DND-41 (cell line): Measurements from ENCODE around the gene PHOSPHO1.
"Not testable (repeated sequence)": the region's sequence is repeated elsewhere in the genome, so short reads cannot be mapped to it uniquely, and the experiment has no call there.

ENCODE experiments used
- EZH2 ChIP-seq: IDR thresholded peaks from 3 replicates; pipeline ENCODE4 v1.6.1; 2012; ENCODE audit warnings: borderline replicate concordance, low read depth, mild to moderate bottlenecking, moderate library complexity, low read length, inconsistent platforms; ENCODE audit not compliant: severe bottlenecking
- TF ChIP-seq, protein P1 (sequence below): IDR thresholded peaks from 2 replicates; pipeline ENCODE4 v1.5.1; 2012; ENCODE audit warnings: borderline replicate concordance, low read length, moderate library complexity, mild to moderate bottlenecking; ENCODE audit not compliant: poor library complexity, severe bottlenecking; ENCODE audit errors: extremely low read depth

DNA sequence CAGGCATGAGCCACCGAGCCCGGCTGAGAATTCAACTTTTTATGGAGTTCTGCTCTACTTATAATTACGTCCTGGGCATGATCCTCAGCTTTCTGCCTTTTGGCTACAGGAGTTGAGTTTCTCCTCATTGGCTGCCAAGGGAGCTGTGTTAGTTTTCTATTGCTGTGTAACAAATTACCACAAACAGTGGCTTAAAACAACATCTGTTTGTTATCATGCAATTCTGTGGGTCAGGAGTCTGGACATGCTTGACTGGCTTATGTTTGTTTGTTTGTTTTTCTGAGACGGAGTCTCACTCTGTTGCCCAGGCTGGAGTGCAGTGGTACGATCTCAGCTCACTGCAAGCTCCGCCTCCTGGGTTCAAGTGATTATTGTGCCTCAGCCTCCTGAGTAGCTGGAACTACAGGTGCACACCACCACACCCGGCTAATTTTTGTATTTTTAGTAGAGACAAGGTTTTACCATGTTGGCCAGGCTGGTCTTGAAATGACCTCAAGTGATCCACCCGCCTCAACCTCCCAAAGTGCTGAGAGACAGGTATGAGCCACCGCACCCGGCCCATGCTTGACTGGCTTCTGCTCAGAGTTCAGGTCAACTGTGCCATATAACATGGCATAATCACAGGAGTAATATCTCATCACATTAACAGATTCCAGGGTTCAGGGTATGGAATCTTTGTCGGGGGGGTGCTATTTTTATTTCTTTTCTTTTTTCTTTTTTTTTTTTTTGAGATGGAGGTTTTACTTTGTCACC is 48.9 kb upstream of the PHOSPHO1 start:
- TF ChIP-seq, protein P1, sequence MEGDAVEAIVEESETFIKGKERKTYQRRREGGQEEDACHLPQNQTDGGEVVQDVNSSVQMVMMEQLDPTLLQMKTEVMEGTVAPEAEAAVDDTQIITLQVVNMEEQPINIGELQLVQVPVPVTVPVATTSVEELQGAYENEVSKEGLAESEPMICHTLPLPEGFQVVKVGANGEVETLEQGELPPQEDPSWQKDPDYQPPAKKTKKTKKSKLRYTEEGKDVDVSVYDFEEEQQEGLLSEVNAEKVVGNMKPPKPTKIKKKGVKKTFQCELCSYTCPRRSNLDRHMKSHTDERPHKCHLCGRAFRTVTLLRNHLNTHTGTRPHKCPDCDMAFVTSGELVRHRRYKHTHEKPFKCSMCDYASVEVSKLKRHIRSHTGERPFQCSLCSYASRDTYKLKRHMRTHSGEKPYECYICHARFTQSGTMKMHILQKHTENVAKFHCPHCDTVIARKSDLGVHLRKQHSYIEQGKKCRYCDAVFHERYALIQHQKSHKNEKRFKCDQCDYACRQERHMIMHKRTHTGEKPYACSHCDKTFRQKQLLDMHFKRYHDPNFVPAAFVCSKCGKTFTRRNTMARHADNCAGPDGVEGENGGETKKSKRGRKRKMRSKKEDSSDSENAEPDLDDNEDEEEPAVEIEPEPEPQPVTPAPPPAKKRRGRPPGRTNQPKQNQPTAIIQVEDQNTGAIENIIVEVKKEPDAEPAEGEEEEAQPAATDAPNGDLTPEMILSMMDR: not testable (repeated sequence)
- not testable (repeated sequence) for TF ChIP-seq EZH2
